Thyroid gland (tissue), 4 donors: ENCODE measurements around the gene DHX15. TPM values are rescaled to one million over a fixed set of nuclear protein-coding genes. Genes with fewer than 3 reads are reported as not detected.

Experiments
- DNase-seq, 2 donors: peaks; one replicate each; pipeline ENCODE4 v3.0.0-alpha.2; 2019
- H3K27ac ChIP-seq, 3 donors: fragments of 200-600 bp; sonication (generic); 1 replicate in 2 of 3; 2 replicates in 1 of 3; pipeline ENCODE4 v1.5.1; 2016 to 2019; ENCODE audit warnings: mild to moderate bottlenecking in 1 of 3, moderate library complexity in 1 of 3
- H3K27me3 ChIP-seq: fragments of 200-600 bp; sonication (generic); one replicate; pipeline ENCODE4 v1.5.1; 2019
- H3K36me3 ChIP-seq, 2 donors: fragments of 200-600 bp; sonication (generic); one replicate each; pipeline ENCODE4 v1.5.1; 2016 to 2019
- H3K4me1 ChIP-seq, 2 donors: fragments of 200-600 bp; sonication (generic); one replicate each; pipeline ENCODE4 v1.5.1; 2017 to 2019
- H3K4me3 ChIP-seq, 3 donors: fragments of 200-600 bp; sonication (generic); replicated peaks in 1 of 3; 1 replicate in 2 of 3; 2 replicates in 1 of 3; pipeline ENCODE4 v1.5.1; 2016; ENCODE audit warnings: mild to moderate bottlenecking in 1 of 3
- H3K9me3 ChIP-seq: fragments of 200-600 bp; sonication (generic); one replicate; pipeline ENCODE4 v1.5.1; 2017
- POLR2A ChIP-seq, 2 donors: fragments of 450-650 bp; IDR thresholded peaks; one replicate each; pipeline ENCODE4 v1.6.1; 2017; ENCODE audit warnings: antibody characterized with exemption in 2 of 2, mild to moderate bottlenecking in 2 of 2, moderate library complexity in 1 of 2
- WGBS, 2 donors: methylation state at CpG; one replicate each; pipeline ENCODE4 v1.1.5; 2017; 5-methylcytosine and 5-hydroxymethylcytosine counted together
- intact Hi-C: fragments of 100-400 bp; cut with DNase I; formaldehyde crosslinking; loops from one replicate; pipeline ENCODE4 v1.15.1; 2023
- total RNA-seq, 4 donors: library from RNA; depleted of rRNA; stranded (reverse); fragments of >200 nt; gene quantifications; one replicate each; pipeline ENCODE4 v1.2.3, GENCODE V29; 2016
- TF ChIP-seq, protein P1 (sequence below), 6 experiments: fragments of 200-600 bp in 3 of 6; fragments of 450-650 bp in 3 of 6; sonication (generic) in 3 of 6; IDR thresholded peaks; one replicate each; pipeline ENCODE4 v1.5.1; 2016 to 2019; ENCODE audit warnings: antibody characterized with exemption in 6 of 6, mild to moderate bottlenecking in 2 of 6, inconsistent platforms in 1 of 6, moderate library complexity in 1 of 6

Gene DHX15
- total RNA-seq, 4 donors from 2014 or later: 139 to 199 (median 150) TPM

- intact Hi-C loops: no loop called here
- no peak overlapping the region for H3K27ac ChIP-seq
- peaks cover 2 to 13% of the 10 kb centered on the region in 2 donors for H3K4me1 ChIP-seq
- H3K36me3 ChIP-seq: peaks cover 0 to 13% of the 10 kb centered on the region in 2 donors
- no peak overlapping the region for H3K4me3 ChIP-seq
- TF ChIP-seq, protein P1, sequence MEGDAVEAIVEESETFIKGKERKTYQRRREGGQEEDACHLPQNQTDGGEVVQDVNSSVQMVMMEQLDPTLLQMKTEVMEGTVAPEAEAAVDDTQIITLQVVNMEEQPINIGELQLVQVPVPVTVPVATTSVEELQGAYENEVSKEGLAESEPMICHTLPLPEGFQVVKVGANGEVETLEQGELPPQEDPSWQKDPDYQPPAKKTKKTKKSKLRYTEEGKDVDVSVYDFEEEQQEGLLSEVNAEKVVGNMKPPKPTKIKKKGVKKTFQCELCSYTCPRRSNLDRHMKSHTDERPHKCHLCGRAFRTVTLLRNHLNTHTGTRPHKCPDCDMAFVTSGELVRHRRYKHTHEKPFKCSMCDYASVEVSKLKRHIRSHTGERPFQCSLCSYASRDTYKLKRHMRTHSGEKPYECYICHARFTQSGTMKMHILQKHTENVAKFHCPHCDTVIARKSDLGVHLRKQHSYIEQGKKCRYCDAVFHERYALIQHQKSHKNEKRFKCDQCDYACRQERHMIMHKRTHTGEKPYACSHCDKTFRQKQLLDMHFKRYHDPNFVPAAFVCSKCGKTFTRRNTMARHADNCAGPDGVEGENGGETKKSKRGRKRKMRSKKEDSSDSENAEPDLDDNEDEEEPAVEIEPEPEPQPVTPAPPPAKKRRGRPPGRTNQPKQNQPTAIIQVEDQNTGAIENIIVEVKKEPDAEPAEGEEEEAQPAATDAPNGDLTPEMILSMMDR (IDR thresholded peaks at IDR 0.05): no peak
- no peak for TF ChIP-seq POLR2A (IDR thresholded peaks at IDR 0.05)
- DNase-seq: no peak
- H3K9me3 ChIP-seq: no peaks in the 10 kb centered on the region
- H3K27me3 ChIP-seq: no peaks in the 10 kb centered on the region
- WGBS, 2 donors: 79 to 80% methylated on average over 6 of the region's 6 CpGs
Observed at GRCh38 chr4:24550441-24551175, 33.7 kb downstream of the DHX15 start.

GRCh38 chr4:24547979-24548378 is 36.4 kb downstream of the DHX15 start:
- peaks cover 12 to 18% of the 10 kb centered on the region in 2 donors for H3K4me1 ChIP-seq
- H3K36me3 ChIP-seq: peaks cover 0 to 6% of the 10 kb centered on the region in 2 donors
- intact Hi-C loops: no loop called here
- no peak overlapping the region for H3K4me3 ChIP-seq
- no peak overlapping the region for H3K27ac ChIP-seq
- WGBS, 2 donors: 97 to 99% methylated on average over 11 of the region's 11 CpGs
- no peaks in the 10 kb centered on the region for H3K9me3 ChIP-seq
- no peaks in the 10 kb centered on the region for H3K27me3 ChIP-seq
- no peak for DNase-seq
- TF ChIP-seq, protein P1 (IDR thresholded peaks at IDR 0.05): no peak
- TF ChIP-seq POLR2A (IDR thresholded peaks at IDR 0.05): no peak

DNA sequence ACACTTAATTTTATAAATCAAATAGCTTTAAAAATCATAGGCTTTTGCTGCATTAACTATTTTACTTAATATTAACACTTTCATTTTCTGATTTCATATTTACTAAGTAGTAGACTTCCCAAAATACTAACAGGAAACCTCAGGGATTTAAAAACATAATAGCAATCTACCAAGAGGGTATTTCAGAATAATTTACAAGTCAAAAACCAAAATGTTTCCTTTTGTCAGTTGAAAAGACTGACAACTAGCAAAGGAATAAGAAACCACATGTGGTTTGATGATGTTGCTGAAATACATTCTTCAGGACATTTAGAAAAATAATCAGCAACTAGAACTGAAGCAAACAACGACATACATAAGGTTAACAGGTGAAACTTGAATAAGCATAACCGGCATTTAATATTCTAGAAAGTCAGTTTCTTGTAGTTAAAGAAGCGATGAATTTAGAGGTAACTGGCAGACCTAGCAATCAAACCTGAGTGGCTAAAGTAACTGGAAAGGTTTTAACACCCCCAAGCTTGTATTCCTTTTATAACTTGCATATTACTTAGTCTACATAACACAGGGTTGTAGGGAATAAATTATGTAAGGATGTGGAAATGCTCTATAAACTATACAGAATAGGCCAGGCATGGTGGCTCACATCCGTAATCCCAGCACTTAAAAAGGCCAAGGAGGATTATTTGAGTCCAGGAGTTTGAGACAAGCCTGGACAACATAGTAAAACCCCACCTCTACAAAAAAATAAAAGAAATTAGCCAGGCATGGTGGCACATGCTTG is 40.0 kb downstream of the DHX15 start:
- Histone ChIP-seq H3K4me1 (peaks cover 12 to 14% of the 10 kb centered on the region in 2 donors), H3K4me3 (no peak overlapping the region), H3K36me3 (peaks cover 10 to 26% of the 10 kb centered on the region in 2 donors), H3K9me3 (no peaks in the 10 kb centered on the region), H3K27me3 (no peaks in the 10 kb centered on the region), H3K27ac (no peak overlapping the region)
- DNase-seq: no peak
- intact Hi-C loops: no loop called here
- WGBS, 2 donors: 77 to 84% methylated on average over 4 of the region's 4 CpGs
- TF ChIP-seq, protein P1 (IDR thresholded peaks at IDR 0.05): no peak
- TF ChIP-seq POLR2A (IDR thresholded peaks at IDR 0.05): no peak

DNA sequence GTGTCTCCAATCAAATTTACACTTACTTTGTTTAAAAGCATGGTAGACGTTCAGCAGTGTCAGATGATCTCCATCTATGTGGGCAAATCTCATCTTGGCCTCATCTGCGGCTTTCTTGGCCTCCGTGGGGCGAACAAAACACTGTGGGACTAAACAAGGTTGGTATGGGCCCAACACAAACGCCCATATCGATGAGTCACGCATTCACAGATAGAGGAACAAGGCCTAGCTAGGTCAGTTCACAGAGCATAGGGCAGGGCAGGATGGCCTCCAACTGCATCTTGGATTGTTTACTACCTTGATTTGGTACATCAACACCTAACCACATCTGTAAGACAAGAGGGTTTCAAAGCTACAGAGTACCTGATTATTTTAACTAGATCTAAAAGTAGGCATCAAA is 47.3 kb downstream of the DHX15 start:
- no peaks in the 10 kb centered on the region for H3K27me3 ChIP-seq
- no peak for DNase-seq
- H3K9me3 ChIP-seq: no peaks in the 10 kb centered on the region
- intact Hi-C loops: no loop called here
- TF ChIP-seq, protein P1 (IDR thresholded peaks at IDR 0.05): no peak
- no peak for TF ChIP-seq POLR2A (IDR thresholded peaks at IDR 0.05)
- peaks cover 26 to 35% of the 10 kb centered on the region in 2 donors for H3K36me3 ChIP-seq
- no peaks in the 10 kb centered on the region for H3K4me1 ChIP-seq
- H3K4me3 ChIP-seq: no peak overlapping the region
- WGBS, 2 donors: 92 to 94% methylated on average over 7 of the region's 7 CpGs
- H3K27ac ChIP-seq: no peak overlapping the region

GRCh38 chr4:24535399-24535798 is 49.0 kb downstream of the DHX15 start:
- WGBS, 2 donors: 96 to 98% methylated on average over 3 of the region's 3 CpGs
- no peak overlapping the region for H3K27ac ChIP-seq
- H3K27me3 ChIP-seq: no peaks in the 10 kb centered on the region
- no peak overlapping the region for H3K4me3 ChIP-seq
- peaks cover 21 to 33% of the 10 kb centered on the region in 2 donors for H3K36me3 ChIP-seq
- no peaks in the 10 kb centered on the region for H3K4me1 ChIP-seq
- no peaks in the 10 kb centered on the region for H3K9me3 ChIP-seq
- intact Hi-C loops: no loop called here
- no peak for DNase-seq
- TF ChIP-seq, protein P1 (IDR thresholded peaks at IDR 0.05): no peak
- TF ChIP-seq POLR2A (IDR thresholded peaks at IDR 0.05): no peak
